Ovary (tissue), 9 donors: ENCODE results near the gene SEC14L2. TPM values are rescaled to one million over a fixed set of nuclear protein-coding genes. Genes with fewer than 3 reads are reported as not detected.

Experiments used
- DNase-seq, 5 donors: peaks; one replicate each; pipeline ENCODE4 v3.0.0-alpha.2; 2019 to 2020
- H3K27ac ChIP-seq, 2 donors: fragments of 200-600 bp; one replicate each; pipeline versions ENCODE4 v1.5.1 to v1.8.0; 2019 to 2022
- H3K27me3 ChIP-seq: fragments of 200-600 bp; one replicate; pipeline ENCODE4 v1.8.0; 2022
- H3K36me3 ChIP-seq: fragments of 200-600 bp; sonication (generic); one replicate; pipeline ENCODE4 v1.5.1; 2019
- H3K4me1 ChIP-seq: one replicate; pipeline ENCODE4 v1.8.1; 2013; ENCODE audit warnings: mild to moderate bottlenecking, moderate library complexity; ENCODE audit not compliant: insufficient read depth
- H3K4me3 ChIP-seq: fragments of 200-600 bp; sonication (generic); one replicate; pipeline ENCODE4 v1.5.1; 2017
- H3K9me3 ChIP-seq, 2 donors: fragments of 200-600 bp in 1 of 2; sonication (generic) in 1 of 2; one replicate each; pipeline versions ENCODE4 v1.5.1 to v1.8.1; 2013 to 2019; ENCODE audit warnings: mild to moderate bottlenecking in 1 of 2, moderate library complexity in 1 of 2
- EP300 ChIP-seq: sonication (generic); formaldehyde crosslinking; IDR thresholded peaks from one replicate; pipeline ENCODE4 v1.6.1; 2017; ENCODE audit warnings: antibody characterized with exemption
- POLR2A ChIP-seq: fragments of 450-650 bp; IDR thresholded peaks from one replicate; pipeline ENCODE4 v1.6.1; 2017; ENCODE audit warnings: antibody characterized with exemption, mild to moderate bottlenecking, moderate library complexity
- WGBS, 3 donors: extraction: QIAGEN DNeasy Blood & Tissue Kit in 1 of 3; methylation state at CpG; one replicate each; pipeline versions ENCODE4 v1.1.5 to v1.1.7; 2013 to 2017; 5-methylcytosine and 5-hydroxymethylcytosine counted together
- intact Hi-C, 4 donors: fragments of 100-400 bp; cut with DNase I; formaldehyde crosslinking; loops; one replicate each; pipeline versions ENCODE4 v1.11.0 to v1.15.1; 2022 to 2023
- polyA plus RNA-seq, 2 donors: library from polyadenylated mRNA; stranded (reverse); fragments of 200-250 nt in 1 of 2; fragments of 350-450 nt in 1 of 2; fragmentation: Illumina TruSeq in 1 of 2; extraction: RNeasy Lipid Tissue Mini Kit (QIAGEN cat#74804) in 1 of 2; gene quantifications; one replicate each; pipeline ENCODE4 v1.2.3, GENCODE V29; 2013 to 2014
- total RNA-seq, 7 donors: library from RNA; depleted of rRNA in 2 of 7; stranded (reverse); fragments of >200 nt in 2 of 7; fragmentation: NEBNext Ultra II Directional in 3 of 7; extraction: Animal tissue kit (Norgen Biotek cat#: 25700) in 3 of 7; gene quantifications; one replicate each; pipeline versions ENCODE4 v1.1.0 to v1.2.4, GENCODE V29; 2016 to 2023
- TF ChIP-seq, protein P1 (sequence below), 3 donors: fragments of 450-650 bp in 2 of 3; fragments of 200-600 bp in 1 of 3; IDR thresholded peaks; one replicate each; pipeline versions ENCODE4 v1.5.1 to v1.8.0; 2016 to 2022; ENCODE audit warnings: antibody characterized with exemption in 3 of 3, mild to moderate bottlenecking in 1 of 3
- donor health status: DM: no; HTN: no; CAD: no; lungs with moderate emphysema.
- donor health status: DM: no; HTN: no; CAD: no.
- donor health status: Bipolar disorder and iron deficiency.
- donor health status: DM: yes; HTN: yes; CAD: no.
- donor health status: DM: no; HTN: no; CAD: no.
- donor health status: DM: yes; HTN: yes; CAD: no.

SEC14L2 gene
- total and polyA plus RNA-seq, 9 donors, result 2.5 to 14.3 (median 8.2) TPM

DNA sequence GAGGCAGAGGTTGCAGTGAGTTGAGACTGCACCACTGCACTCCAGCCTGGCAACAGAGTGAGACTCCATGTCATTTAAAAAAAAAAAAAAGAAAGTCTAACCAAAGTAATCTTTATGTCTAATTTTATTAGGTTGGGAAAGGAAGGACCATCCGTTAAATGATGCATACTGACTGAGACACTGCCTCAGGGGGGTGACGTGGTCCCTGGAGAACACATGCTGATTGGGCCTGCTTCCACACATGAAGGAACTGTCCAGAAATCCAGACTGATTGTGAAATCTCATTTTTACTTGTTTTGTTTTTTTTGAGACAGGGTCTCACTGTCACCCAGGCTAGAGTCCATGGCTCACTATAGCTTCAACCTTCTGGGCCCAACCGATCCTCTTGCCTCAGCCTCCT, 45.6 kb upstream of the SEC14L2 start:
- Histone ChIP-seq H3K4me1 (peaks cover 9% of the 10 kb centered on the region), H3K4me3 (no peak overlapping the region)
- WGBS, 3 donors, result 84 to 90% (median 85%) methylated on average over 3 of the region's 3 CpGs

DNA sequence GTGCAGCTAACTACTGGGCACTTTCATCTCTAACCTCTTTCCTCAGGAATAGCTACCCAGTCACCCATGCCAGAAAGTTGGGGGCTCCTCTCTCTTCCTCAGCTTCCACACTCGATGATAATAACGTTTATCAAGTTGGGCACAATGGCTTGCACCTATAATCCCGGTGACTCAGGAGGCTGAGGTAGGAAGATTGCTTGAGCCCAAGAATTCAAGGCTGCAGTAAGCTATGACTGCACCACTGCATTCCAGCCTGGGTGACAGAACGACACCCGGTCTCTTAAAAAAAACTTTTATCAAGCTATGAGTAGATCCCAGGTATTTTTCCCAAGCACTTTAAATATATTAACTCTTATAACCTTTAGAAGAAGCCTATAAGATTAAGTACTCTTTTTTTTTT, 42.2 kb upstream of the SEC14L2 start:
- H3K27ac ChIP-seq, result no peak overlapping the region
- TF ChIP-seq, protein P1, sequence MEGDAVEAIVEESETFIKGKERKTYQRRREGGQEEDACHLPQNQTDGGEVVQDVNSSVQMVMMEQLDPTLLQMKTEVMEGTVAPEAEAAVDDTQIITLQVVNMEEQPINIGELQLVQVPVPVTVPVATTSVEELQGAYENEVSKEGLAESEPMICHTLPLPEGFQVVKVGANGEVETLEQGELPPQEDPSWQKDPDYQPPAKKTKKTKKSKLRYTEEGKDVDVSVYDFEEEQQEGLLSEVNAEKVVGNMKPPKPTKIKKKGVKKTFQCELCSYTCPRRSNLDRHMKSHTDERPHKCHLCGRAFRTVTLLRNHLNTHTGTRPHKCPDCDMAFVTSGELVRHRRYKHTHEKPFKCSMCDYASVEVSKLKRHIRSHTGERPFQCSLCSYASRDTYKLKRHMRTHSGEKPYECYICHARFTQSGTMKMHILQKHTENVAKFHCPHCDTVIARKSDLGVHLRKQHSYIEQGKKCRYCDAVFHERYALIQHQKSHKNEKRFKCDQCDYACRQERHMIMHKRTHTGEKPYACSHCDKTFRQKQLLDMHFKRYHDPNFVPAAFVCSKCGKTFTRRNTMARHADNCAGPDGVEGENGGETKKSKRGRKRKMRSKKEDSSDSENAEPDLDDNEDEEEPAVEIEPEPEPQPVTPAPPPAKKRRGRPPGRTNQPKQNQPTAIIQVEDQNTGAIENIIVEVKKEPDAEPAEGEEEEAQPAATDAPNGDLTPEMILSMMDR (IDR thresholded peaks at IDR 0.05), result no peak
- TF ChIP-seq POLR2A (no peak), EP300 (no peak)
- H3K9me3 ChIP-seq, result no peaks in the 10 kb centered on the region
- no peaks in the 10 kb centered on the region for H3K27me3 ChIP-seq
- peaks cover 9% of the 10 kb centered on the region for H3K4me1 ChIP-seq
- WGBS, 3 donors, result 43 to 71% (median 58%) methylated on average over 5 of the region's 5 CpGs
- no peak overlapping the region for H3K4me3 ChIP-seq
- DNase-seq, result no peak
- intact Hi-C loops, result no loop called here
- no peaks in the 10 kb centered on the region for H3K36me3 ChIP-seq

More for the DNA sequence above, 45.6 kb upstream of the SEC14L2 start:
- no peak for DNase-seq
- TF ChIP-seq, protein P1 (IDR thresholded peaks at IDR 0.05), result no peak
- TF ChIP-seq POLR2A (no peak), EP300 (no peak)
- H3K36me3 ChIP-seq, result no peaks in the 10 kb centered on the region
- H3K27ac ChIP-seq, result no peak overlapping the region
- no peaks in the 10 kb centered on the region for H3K27me3 ChIP-seq
- H3K9me3 ChIP-seq, result no peaks in the 10 kb centered on the region
- intact Hi-C loops, result no loop called here

DNA sequence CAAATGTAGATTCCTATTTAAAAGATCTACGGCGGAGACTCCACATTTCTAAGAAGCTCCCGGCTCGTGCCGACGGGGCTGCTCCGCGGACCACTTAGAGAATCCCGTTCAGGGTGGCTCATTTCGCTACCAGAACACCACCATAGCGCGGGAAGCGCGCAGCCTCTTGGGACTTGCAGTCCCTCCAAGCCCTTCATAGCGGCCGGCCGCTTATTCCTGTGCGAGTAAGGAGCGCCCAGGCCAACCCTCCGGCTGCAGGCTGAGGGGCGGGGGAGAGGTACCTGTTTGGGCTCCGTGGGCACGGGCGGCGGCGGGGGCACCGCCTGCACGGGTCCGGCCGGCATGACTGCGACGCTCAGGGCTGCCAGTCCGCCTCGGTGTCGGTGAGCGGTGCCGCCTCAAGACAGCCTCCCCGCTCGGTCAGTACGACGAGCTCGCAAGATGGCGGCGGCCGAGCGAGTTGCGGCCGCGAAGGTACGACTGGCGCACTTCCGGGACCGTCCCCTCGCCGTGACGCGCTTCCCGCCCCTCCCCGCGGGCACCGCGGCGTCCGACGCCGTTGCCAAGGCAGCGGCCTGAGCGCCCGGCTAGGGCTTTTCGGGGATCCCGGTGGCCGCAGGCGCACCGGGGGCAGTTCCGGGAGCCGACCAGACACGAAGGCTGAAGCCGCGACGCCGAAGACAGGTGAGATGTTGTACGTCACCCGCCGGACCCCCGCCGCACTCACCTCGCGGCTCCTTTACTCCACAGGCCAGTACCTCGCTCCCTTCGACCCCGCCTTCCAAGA, 40.2 kb upstream of the SEC14L2 start, which contains the start of the genes CCDC157 and SF3A1:
Gene CCDC157, plus strand, starts transcription at position 559 of the 787 bp plus-strand sequence. CDS start 8,994 bp downstream, outside the sequence.
Gene SF3A1, minus strand, starts transcription at position 446 of the 787 bp plus-strand sequence. Its CDS starts 102 bp downstream, at position 344.
- intact Hi-C loops, result loop anchor here in 2 of 4 donors (2.0 kb wide), 3 partner anchors 30 to 68 kb away; partner anchors contain the start of genes CASTOR1 (in 2 of the 2), RNF215 (in 1 of the 2) and TBC1D10A (in 1 of the 2)
- Histone ChIP-seq H3K36me3 (no peaks in the 10 kb centered on the region), H3K9me3 (no peaks in the 10 kb centered on the region), H3K4me3 (peak within 1 kb of the TSS; percentile 68), H3K4me1 (peaks cover 8% of the 10 kb centered on the region), H3K27ac (peak within 1 kb of the TSS; percentile 93 to 96), H3K27me3 (no peaks in the 10 kb centered on the region)
- TF ChIP-seq, protein P1 (IDR thresholded peaks at IDR 0.05), result peak in 1 of 3 donors; percentile 37
- TF ChIP-seq POLR2A (peak; percentile 97), EP300 (no peak)
- WGBS, 3 donors, result 0 to 1% (median 1%) methylated on average over 43 to 91 of the region's 91 CpGs
- peak; percentile 83 to 93 (median 88) for DNase-seq

DNA sequence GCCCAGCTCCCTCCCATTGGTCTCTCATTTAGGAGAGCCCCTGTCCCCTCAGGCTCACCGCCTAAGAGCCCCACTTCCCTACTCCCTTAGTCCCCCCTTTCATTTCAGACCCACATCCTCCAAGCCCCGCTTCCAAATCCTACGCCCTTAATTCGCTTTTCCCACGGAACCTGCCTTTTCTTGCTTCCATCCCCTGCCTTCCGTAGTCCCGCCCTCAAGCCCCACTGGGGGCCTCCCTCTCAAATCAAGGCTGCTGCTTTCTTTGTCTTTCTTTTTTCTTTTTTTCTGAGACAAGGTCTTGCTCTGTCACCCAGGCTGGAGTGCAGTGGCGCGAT, 39.6 kb upstream of the SEC14L2 start:
- intact Hi-C loops, result loop anchor here in 2 of 4 donors (2.0 kb wide), 3 partner anchors 30 to 68 kb away; partner anchors contain the start of genes CASTOR1 (in 2 of the 2), RNF215 (in 1 of the 2) and TBC1D10A (in 1 of the 2)
- no peak for DNase-seq
- Histone ChIP-seq H3K27me3 (no peaks in the 10 kb centered on the region), H3K4me3 (peak overlapping the region; percentile 68), H3K4me1 (peaks cover 8% of the 10 kb centered on the region), H3K36me3 (no peaks in the 10 kb centered on the region), H3K9me3 (no peaks in the 10 kb centered on the region), H3K27ac (peak overlapping the region in 1 of 2 donors; percentile 93)
- TF ChIP-seq POLR2A (no peak), EP300 (no peak)
- TF ChIP-seq, protein P1 (IDR thresholded peaks at IDR 0.05), result no peak
- 0 to 2% (median 2%) methylated on average over 9 of the region's 9 CpGs for WGBS, 3 donors
